HK-2 (cell line): Measurements from ENCODE around the gene AOPEP.

ENCODE experiments used
- DNase-seq: peaks from one replicate; pipeline ENCODE4 v3.0.0-alpha.2; 2018; ENCODE audit not compliant: unreplicated experiment

AOPEP gene

DNA sequence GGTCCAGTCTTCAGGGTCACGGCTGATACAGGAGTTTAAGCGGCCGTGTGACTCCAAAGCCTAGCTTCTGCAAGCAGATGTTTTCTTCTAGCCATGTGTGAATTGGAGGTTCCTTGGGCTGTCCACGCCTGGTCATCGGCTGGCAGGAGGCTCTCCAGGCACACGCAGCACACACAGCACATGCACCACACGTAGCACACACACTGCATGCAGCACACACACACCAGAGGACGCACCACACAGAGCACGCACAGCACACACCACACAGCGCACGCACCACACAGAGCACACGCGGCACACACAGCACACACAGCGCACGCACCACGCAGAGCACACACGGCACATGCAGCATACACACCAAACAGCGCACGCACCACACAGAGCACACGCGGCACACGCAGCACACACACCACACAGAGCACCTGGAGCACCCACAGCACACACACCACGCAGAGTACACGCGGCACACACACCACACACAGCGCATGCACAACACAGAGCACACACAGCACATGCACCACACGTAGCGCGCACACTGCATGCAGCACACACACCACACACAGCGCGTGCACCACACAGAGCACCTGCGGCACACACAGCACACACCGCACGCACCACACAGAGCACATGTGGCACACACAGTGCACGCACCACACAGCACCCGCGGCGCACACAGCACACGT lies 356.7 kb downstream of the AOPEP start:
- DNase-seq, result no peak

DNA sequence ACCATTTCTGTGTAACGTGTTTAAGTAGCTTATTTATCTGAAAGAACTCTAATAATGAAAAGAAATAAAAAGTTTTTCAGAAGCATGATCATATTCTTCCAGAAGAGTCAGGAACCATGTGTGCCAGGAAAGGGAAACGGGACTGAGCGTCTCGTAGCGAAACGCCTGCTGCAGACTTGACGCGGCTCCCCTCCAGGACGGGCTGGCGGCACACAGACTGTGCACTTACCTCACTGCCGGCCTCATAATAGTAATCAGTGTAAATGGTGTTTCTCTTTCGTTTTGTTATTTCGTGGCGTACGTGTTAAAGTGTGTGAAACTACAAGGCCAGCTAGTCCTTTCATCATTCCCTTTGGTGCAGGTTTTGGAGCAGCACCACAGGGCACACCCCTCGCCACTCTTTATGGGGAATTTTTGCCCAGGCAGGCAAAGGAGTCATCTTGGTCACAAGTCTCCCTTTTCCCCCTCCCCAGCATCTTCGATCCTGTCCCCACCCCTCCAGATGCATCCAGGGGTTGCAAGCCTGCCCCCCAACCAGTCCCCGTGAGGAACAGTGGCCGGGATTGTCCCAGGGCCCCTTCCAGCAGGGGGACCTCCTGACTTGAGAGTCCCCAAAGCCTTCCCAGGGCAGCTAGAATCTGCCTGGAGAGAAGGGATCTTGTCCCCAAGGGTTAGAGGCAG lies 357.9 kb downstream of the AOPEP start:
- no peak for DNase-seq

DNA sequence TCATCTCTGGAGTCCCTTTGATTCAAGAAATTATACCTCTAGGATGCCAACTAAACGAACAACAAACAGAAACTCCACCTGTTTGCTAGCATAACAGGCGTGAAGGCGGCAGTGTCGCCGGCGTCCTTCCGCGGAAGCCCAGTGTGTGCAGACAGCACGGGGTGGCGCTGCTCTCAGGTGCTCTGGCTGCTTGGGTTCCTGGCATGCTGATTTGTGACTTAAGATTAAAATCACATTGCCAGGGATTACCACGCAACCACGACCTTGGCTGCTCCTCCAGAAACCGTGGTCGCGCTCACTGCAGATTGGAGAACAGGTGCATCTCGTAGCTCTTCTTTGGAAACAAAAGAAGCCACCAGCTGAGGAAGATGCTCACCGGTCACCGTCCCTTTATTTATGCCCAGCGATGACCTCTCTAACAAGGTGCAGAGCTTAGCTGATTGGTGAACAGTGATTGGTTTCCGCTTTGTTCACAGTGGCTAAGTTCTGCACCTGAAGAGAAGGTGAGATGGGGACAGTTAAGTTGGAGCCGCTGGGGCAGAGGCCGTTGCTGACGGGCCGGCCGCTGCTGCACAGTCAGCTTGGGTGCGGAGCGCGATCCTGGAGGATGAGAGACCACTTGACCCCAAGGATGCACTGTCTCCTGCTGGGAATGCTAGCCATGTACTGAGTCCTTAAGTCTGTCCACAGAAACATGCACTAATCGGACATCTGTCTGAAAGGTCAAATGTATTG lies 358.7 kb downstream of the AOPEP start:
- DNase-seq, result no peak

DNA sequence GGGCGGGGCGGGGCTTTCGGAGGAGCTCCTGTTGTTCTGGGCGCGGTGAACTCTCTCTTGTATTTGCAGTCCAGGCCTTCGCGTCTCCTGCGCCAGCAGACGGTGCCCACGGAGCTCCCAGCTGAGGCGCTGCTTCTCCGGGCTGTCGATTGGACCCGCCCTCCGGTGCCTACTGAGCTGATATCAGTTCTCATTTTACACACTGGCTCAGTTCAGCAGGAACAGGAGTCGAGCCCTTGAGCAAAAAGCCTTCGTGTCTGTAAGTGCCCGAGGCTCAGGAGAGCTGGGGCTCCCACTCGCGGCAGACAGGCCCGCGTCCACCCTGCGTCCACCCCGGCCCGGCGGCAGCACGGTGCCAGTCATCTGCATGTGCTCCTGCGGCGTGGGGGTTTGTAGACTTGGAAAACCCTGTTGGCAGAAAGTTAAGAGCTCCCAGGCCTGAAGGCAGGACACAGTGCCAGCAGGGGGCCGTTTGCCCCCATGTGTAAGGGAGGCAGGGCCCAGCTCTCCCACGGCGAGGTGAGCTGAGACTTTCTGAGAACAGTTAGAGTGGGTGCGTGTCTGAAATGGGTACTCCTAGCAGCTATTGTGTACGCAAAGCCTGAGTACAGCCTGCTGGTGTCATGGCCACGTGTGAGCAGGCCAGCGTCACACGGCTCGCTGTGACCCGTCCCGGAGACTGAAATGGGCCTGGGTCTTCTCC lies 359.5 kb downstream of the AOPEP start:
- no peak for DNase-seq

DNA sequence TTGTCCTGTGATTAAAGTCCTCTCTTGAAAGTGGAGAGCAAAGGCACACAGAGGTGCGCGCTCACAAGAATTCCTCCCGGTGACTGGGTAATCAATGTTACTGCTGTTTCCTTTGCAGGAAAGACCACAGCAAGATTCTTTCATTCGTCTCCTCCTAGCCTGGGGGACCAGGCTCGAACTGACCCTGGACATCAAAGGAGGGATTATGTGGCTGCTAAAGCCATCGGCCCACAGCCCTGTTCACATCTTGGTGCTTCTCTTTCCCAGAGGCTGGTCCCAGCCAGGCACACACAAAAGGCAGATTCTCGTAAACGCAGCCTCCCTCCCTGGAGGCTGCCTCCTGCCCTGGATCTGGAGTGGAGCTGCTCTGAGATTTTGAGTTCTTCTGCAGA lies 360.1 kb downstream of the AOPEP start:
- no peak for DNase-seq

DNA sequence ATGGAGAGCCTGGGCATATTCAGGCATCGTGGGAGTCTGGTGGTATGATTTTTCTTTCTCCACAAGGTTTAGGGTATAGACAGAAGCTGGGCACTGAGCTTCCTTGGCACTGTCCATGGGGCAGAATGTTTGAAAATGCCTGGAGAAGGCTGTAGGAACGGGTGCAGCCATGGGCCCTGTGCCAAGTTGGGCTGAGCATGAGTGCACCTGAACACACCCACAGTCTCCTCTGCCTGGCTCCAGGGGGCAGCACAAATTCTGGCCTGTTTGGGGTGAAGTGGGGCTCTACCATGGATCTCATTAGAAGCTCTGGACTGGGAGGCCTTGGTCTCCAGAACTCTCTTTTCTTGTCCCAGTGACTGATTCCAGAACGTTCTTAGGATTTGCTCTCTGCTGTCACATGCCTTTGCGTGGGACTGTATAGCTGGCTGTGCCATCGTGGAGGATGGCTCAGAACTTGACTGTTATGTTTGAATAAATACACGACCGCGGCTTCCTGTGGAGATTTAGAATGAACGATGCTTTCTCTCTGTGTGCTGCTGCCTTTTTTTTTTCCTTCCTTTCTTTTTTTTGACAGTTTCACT lies 361.3 kb downstream of the AOPEP start:
- DNase-seq, result peak; percentile 39

DNA sequence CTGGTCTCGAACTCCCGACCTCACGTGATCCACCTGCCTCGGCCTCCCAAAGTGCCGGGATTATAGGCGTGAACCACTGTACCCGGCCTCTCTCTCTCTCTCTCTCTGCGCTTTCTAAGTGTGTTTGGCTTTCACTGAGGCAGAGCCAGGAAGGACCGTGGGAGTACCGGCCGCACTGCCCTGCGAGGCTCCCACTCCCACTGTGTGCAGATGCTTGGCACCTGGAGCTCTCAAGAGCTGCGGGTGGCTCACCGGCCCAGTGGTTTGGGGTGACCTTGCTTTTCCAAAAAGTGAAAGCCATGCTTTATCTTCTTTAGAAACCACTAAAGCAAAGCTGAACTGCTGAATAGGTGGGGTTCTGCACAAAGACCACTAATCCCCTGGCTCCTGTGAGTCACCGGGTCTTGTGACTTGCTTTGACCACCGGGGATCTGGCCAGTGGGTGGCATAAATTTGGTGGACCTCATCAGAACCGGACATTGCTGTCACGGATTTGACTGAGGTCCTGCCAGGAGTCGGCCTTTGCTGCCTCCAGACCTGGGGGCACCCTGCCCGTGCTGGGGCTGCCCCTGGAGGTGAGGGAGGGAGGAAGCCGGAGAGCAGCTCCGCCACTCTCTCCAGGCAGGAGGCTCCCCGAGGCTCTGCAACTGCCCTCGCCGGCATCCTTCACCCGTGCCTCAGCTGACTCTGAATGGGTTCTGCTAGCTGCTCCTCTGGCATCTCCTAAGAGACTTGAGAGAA lies 362.1 kb downstream of the AOPEP start:
- no peak for DNase-seq

DNA sequence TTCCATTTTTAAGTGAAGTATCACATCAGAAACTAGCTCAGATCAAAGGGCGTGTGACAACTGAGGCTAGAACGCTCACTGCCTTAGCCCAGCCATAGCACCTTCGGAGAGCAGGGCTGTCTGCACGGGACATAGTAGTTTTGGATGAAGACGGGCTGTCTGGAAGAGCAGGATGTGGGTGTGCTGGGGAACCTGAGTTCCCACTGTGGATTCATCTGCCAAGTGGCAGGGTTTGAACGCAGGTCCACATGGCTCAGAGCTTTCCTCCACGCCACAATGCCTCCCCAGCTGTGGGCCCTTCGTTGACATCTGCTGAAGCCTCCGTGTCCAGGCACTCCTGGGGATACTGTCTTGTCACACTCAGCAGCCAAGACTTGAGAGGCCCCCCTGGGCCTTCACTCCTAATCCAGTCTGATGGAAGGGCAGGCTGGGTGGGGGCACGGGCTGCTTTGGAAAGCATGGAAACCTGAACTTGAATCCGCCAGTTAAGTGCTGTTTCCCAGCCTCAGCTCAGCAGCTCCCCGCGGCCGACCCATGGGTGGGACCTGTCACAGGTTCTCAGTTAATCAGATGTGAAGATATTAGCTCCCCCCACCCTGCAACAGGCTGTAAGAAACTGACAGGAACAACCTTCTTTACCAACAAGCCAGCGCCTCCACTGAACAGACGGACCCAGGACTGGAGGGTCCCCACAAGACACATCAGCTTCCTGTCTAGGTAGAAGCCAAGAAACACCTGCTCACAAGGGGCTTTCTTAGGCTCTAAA lies 362.9 kb downstream of the AOPEP start:
- no peak for DNase-seq

DNA sequence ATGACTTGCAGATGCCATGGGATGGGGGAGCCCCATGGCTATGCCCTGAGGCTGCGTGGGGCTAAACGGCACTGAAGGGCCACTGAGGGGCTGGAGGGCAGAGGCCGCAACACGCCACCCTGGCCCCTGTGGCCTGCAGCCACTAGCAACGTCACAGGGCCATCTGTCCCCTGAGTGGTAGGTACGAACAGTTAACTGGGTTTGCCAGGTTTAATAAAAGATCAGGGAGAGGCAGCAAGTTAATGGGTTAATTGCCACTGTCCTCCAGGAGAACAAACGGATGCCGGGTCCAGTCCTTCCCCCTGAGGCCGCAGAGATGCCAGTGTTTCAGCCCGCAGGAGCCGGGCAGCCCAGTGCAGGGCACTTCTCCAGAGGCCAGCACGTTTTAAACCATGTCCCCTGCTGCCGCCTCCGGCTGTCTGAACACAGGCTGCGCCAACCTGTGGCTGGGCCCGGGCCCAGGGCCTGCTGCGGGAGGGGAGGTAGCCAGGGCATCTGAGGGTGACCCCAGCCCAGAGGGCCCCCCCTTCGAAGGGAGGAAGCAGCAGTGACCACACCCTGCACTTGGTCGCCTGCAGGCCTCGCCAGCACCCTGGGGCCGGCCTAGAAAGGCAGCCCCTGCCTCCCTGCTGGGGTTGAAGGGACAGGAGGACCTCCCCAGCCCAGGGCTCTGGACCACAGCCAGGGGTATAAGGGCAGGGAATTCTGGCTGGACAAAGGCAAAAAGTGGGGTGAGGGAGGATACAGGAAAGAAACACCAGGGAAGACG lies 363.7 kb downstream of the AOPEP start:
- DNase-seq, result peak; percentile 28

DNA sequence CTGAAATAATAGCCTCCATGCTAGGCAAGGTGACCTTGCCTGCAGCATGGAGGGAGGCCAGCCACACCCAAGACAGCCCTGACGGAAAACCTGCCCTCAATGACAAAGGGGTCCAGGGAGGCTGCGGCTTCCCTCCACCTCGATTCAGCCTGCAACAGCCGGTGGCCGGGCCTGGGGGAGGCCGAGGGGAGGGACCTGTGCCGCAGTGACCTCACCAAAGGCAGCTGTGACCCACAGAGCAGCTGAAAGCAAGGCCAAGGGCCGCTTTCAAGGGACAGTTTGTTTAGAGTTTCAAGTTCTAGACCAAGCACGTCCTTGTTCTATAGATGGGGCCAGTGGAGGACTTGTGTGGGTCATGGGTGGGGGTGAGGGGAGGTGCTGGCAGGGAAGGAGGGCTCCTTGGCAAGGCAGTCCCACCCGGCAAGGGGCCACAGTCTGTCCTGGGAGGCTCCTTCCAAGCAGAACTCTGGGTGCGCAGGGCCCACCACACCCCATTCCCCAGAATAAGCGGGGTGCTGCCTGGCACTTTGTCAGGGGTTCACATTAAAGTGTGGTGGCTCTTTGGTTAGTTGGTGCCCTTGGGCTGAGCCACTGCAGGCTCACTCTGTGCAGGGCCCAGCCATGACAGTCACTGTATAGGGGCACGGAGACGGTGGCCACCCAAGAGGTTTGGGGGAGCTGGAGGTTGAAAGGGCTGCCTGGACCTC lies 364.5 kb downstream of the AOPEP start:
- DNase-seq, result peak; percentile 19

DNA sequence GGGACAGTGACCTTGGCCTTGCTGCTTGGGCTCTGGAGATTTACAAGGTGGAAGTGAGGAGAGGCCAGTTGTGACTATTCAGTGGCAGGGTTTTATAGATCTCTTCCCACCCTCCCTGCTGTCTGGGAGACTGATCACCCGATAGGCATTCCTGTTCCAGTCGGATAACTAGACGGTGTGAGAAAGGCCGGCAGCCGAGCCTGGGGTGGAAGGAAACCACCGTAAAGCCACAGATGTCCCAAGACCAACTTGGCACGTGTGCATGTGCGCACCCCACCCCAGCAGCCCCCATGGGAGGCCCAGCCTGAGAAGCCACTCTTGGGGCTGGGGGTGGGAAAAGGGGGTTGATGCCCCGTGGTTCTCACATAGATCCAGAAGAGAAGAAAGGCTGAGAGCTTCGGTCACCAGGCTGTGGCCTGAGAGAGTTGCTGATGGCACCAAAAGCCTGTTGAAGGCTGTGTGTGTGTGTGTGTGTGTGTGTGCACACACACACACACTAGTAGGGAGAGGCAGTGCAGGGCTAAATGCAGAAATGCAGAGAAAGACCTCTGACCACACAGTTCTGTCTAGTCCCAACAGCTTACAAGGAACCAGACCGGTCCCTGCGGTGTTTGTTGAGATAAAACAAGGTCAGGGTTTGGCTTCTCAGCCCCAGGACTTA lies 365.2 kb downstream of the AOPEP start:
- DNase-seq, result peak; percentile 82

DNA sequence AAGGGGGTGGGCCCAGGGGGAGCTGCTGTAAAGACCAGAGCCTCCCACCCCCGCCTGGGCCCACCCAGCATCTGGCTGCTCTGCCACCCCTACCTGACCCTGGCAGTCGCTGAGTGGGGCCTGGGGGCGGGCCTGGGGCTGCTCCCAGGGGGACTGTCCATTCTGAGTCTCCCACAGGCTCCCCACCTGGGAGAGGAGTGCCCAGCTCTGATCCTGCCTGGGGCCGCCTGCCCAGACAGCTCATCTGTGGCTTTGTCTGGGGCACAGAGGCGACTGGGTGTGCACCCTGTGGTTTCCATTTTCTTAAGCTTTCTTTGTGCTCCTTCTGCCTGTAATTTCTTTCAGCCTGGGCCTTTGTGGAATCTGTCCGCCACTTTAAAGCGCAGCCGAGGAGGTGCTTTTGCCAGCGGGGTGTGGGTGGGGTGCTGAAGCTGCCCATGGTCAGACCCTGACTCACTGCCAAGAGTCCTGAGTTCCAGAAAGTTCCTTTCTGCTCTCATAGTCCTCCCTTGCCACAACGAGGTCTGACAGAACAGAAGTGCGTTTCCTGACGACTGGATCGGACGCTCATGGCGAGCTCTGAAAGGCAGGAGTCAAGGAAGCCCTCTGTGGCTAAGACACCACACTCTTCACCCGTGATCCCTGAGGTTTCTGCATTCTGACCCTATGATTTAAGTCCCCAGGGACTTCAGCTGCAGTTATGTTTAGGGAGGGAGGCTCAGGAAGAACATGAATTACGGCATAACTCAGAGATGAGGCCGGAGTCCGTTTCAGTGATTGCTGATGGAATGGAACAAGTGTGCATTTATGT lies 366.0 kb downstream of the AOPEP start:
- peak; percentile 85 for DNase-seq

DNA sequence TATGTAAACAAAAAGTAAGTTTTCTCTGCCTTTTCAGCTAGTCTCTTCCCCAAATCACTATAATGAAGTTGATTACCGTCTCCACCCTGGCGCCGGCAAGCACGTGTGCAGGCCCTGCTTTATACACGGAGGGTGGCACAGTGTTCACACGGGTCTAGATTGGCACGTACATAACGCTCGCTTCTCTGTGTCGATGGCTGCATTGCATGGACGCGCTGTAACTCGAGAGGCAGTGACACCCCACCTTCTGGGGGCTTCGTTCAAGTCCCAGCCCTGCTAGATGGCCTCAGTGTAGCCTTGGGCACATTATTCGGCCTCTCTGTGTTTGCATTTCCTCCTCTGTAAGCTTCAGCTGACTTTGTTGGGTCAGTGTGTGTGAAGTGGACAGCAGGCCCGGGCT lies 367.1 kb downstream of the AOPEP start:
- no peak for DNase-seq

DNA sequence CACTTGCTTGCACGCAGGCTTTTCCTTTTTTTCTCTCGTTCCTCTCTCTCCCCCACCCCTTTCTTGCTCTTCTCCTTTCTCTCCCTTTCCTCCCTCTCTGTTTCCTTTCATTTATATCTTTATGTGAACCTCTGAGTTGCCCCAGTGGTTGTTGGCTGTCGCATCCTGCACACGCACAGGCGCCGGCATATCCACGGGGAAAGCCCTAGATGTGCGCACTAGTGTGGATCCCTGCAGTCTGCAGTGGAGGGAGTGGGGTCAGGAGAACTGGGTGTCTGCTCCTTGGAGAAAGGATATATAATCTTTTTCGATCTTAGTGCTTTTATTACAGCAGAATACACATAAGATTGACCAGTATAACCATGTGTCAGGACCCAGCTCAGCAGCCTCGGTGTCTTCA lies 367.5 kb downstream of the AOPEP start:
- no peak for DNase-seq

DNA sequence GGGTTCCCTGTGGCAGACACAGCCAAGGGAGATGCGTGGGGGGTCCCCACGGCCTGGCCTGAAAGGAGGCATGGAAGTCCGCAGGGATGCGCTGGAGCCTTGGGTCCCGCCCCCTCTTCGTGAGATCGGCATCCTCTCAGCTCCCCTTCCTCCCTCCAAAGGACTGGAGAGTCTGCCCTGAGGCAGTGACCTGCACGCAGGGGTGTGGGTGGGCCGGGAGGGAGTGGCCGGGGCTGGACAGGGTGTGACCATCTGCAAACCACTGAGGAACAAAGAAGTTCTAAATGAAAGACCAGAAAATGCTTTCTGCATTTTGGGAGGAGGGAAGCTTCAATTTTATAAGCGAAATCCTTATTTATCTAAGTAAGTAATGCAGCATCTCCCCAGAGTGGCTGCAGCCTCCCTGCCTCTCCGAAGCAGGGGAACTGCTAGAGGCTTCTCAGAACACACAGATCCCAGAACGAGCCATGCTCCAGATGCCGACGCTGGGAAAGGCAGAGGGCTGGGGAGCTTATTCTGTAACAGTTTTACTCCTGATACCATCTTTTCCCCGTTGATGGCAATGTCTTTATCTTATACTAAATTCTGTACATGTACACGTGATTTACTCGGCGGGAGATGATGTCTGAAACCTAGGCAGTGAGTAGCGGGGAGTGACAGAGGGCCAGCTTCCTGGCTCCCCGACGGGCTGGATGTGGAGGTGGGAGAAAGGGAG lies 369.3 kb downstream of the AOPEP start:
- DNase-seq, result no peak

DNA sequence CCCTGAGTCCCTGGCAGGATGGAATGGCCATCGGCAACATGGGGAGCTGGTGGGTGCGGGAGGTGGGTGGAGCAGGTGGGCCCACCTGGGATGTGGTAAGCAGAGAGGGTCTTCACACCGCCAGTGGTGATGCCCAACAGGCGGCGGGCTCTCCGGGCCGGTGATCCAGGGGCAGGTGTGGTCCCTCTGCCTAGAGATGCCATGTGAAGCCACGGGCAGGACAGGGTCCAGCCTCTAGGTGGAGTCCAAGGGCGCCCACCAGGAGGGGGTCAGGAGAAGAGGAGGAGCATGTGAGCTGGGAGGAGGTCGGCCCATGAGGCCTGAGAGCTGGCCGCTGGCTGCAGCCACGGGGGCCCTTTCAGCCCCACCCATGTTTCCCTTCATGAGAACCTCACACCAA lies 369.9 kb downstream of the AOPEP start:
- no peak for DNase-seq

DNA sequence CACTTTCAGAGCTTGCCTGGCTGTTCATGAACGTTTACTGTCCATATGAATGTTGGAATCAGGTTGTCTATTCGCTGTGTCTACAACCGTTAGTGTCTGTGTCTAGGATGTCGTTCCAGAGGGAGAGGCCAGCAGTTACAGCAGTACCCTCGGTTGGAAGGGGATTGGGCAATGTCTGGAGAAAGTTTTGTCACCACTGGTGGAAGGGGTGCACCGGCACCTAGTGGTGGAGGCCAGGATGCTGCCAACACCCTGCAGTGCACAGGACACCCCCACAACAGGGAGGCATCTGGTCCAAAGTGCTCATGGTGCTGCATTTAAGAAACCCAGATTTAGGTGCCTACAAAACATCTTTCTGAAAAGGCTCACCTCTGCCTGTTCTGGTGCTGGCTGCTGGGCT lies 370.3 kb downstream of the AOPEP start:
- DNase-seq, result no peak
